ENCODE results near the gene HYOU1.

- TF ChIP-seq CTCF (IDR thresholded peaks at IDR 0.05) (no peak), POLR2A (IDR thresholded peaks at IDR 0.05) (no peak), EP300 (IDR thresholded peaks at IDR 0.05) (no peak), POLR2AphosphoS5 (IDR thresholded peaks at IDR 0.05) (no peak)
These were observed 18.1 kb downstream of the HYOU1 start for GRCh38 chr11:119038884-119039283.
